ENCODE results near the gene SNHG17.

- TF ChIP-seq GATA2 (IDR thresholded peaks at IDR 0.05; ENCODE audit: low read depth, low read length), result no peak
- TF ChIP-seq GATA3 (IDR thresholded peaks at IDR 0.05; ENCODE audit: low read depth, low read length), result no peak
Measured at GRCh38 chr20:38428800-38429199, 6.3 kb downstream of the SNHG17 start.
